Prostate gland (tissue), 2 donors: ENCODE data around the gene FAM53B.

ENCODE experiments used
- POLR2A ChIP-seq: fragments of 450-650 bp; IDR thresholded peaks from one replicate; pipeline ENCODE4 v1.6.1; 2016; ENCODE audit warnings: antibody characterized with exemption, mild to moderate bottlenecking
- TF ChIP-seq, protein P1 (sequence below), 4 experiments: fragments of 200-600 bp in 2 of 4; fragments of 450-650 bp in 2 of 4; sonication (generic) in 2 of 4; IDR thresholded peaks; 1 replicate in 3 of 4; 2 replicates in 1 of 4; pipeline ENCODE4 v1.5.1; 2016 to 2019; ENCODE audit warnings: antibody characterized with exemption in 4 of 4, mild to moderate bottlenecking in 2 of 4, moderate library complexity in 2 of 4

GRCh38 chr10:124601431-124602120 is 142.6 kb downstream of the FAM53B start:
- TF ChIP-seq, protein P1, sequence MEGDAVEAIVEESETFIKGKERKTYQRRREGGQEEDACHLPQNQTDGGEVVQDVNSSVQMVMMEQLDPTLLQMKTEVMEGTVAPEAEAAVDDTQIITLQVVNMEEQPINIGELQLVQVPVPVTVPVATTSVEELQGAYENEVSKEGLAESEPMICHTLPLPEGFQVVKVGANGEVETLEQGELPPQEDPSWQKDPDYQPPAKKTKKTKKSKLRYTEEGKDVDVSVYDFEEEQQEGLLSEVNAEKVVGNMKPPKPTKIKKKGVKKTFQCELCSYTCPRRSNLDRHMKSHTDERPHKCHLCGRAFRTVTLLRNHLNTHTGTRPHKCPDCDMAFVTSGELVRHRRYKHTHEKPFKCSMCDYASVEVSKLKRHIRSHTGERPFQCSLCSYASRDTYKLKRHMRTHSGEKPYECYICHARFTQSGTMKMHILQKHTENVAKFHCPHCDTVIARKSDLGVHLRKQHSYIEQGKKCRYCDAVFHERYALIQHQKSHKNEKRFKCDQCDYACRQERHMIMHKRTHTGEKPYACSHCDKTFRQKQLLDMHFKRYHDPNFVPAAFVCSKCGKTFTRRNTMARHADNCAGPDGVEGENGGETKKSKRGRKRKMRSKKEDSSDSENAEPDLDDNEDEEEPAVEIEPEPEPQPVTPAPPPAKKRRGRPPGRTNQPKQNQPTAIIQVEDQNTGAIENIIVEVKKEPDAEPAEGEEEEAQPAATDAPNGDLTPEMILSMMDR (IDR thresholded peaks at IDR 0.05): no peak
- TF ChIP-seq POLR2A: no peak
